ENCODE data around the gene HELQ. TPM values are rescaled to one million over a fixed set of nuclear protein-coding genes. Genes with fewer than 3 reads are reported as not detected.

HELQ gene
- total and polyA plus RNA-seq, 2 experiments from 2014 or later: 8.0 to 12.4 TPM

GRCh38 chr4:83440148-83440814 is 15.3 kb downstream of the HELQ start:
- Histone ChIP-seq H3K4me1 (ENCODE audit: insufficient read depth) (no peaks in the 10 kb centered on the region), H3K27me3 (no peaks in the 10 kb centered on the region), H3K4me3 (no peak overlapping the region), H3K79me2 (no peaks in the 10 kb centered on the region), H3K9me3 (ENCODE audit: low read depth) (no peaks in the 10 kb centered on the region), H3K27ac (no peak overlapping the region), H2AFZ (no peak overlapping the region), H3K4me2 (no peak overlapping the region), H3K36me3 (replicated peaks; ENCODE audit: insufficient read depth, low read depth) (no peaks in the 10 kb centered on the region), H4K20me1 (ENCODE audit: insufficient read depth, poor library complexity, severe bottlenecking) (no peaks in the 10 kb centered on the region), H3K9me2 (replicated peaks; ENCODE audit: insufficient read depth) (no peaks in the 10 kb centered on the region)
- TF ChIP-seq CTCF (IDR thresholded peaks at IDR 0.05; ENCODE audit: poor library complexity) (no peak), EZH2 (IDR thresholded peaks at IDR 0.05; ENCODE audit: borderline replicate concordance) (no peak)
- WGBS (ENCODE audit: low lambda C conversion rate, missing lambda C conversion rate): 95% methylated on average over 1 of the region's 1 CpG
- DNase-seq (ENCODE audit: low spot score): no peak

GRCh38 chr4:83438719-83439118 is 16.9 kb downstream of the HELQ start:
- H3K27me3 ChIP-seq: no peaks in the 10 kb centered on the region
- H3K9me2 ChIP-seq (replicated peaks; ENCODE audit: insufficient read depth): no peaks in the 10 kb centered on the region
- TF ChIP-seq EZH2phosphoT487 (IDR thresholded peaks at IDR 0.05; ENCODE audit: low read depth, severe bottlenecking, unreplicated experiment) (no peak), CTCF (IDR thresholded peaks at IDR 0.05; ENCODE audit: poor library complexity) (no peak), EZH2 (IDR thresholded peaks at IDR 0.05; ENCODE audit: borderline replicate concordance) (no peak)
- H3K36me3 ChIP-seq (replicated peaks; ENCODE audit: insufficient read depth, low read depth): no peaks in the 10 kb centered on the region
- DNase-seq (ENCODE audit: low spot score): no peak
- H3K27ac ChIP-seq: no peak overlapping the region
- no peak overlapping the region for H2AFZ ChIP-seq
- no peak overlapping the region for H3K4me3 ChIP-seq
- H3K79me2 ChIP-seq: no peaks in the 10 kb centered on the region
- H4K20me1 ChIP-seq (ENCODE audit: insufficient read depth, poor library complexity, severe bottlenecking): no peaks in the 10 kb centered on the region
- no peaks in the 10 kb centered on the region for H3K4me1 ChIP-seq (ENCODE audit: insufficient read depth)
- no peak overlapping the region for H3K4me2 ChIP-seq
- H3K9me3 ChIP-seq (ENCODE audit: low read depth): no peaks in the 10 kb centered on the region

GRCh38 chr4:83436680-83437079 is 18.9 kb downstream of the HELQ start:
- no peaks in the 10 kb centered on the region for H3K4me1 ChIP-seq (ENCODE audit: insufficient read depth)
- H3K9me3 ChIP-seq (ENCODE audit: low read depth): no peaks in the 10 kb centered on the region
- no peaks in the 10 kb centered on the region for H3K27me3 ChIP-seq
- H2AFZ ChIP-seq: no peak overlapping the region
- H3K36me3 ChIP-seq (replicated peaks; ENCODE audit: insufficient read depth, low read depth): no peaks in the 10 kb centered on the region
- H3K4me2 ChIP-seq: no peak overlapping the region
- DNase-seq (ENCODE audit: low spot score): no peak
- no peak overlapping the region for H3K4me3 ChIP-seq
- no peak for TF ChIP-seq EZH2phosphoT487 (IDR thresholded peaks at IDR 0.05; ENCODE audit: low read depth, severe bottlenecking, unreplicated experiment)
- no peak for TF ChIP-seq CTCF (IDR thresholded peaks at IDR 0.05; ENCODE audit: poor library complexity)
- no peak for TF ChIP-seq EZH2 (IDR thresholded peaks at IDR 0.05; ENCODE audit: borderline replicate concordance)
- H3K9me2 ChIP-seq (replicated peaks; ENCODE audit: insufficient read depth): no peaks in the 10 kb centered on the region
- no peak overlapping the region for H3K27ac ChIP-seq
- WGBS (ENCODE audit: low lambda C conversion rate, missing lambda C conversion rate): 91% methylated on average over 4 of the region's 4 CpGs
- H4K20me1 ChIP-seq (ENCODE audit: insufficient read depth, poor library complexity, severe bottlenecking): no peaks in the 10 kb centered on the region
- H3K79me2 ChIP-seq: no peaks in the 10 kb centered on the region

- no peaks in the 10 kb centered on the region for H3K79me2 ChIP-seq
- no peaks in the 10 kb centered on the region for H3K27me3 ChIP-seq
- H2AFZ ChIP-seq: no peak overlapping the region
- H3K9me2 ChIP-seq (replicated peaks; ENCODE audit: insufficient read depth): no peaks in the 10 kb centered on the region
- no peak for DNase-seq (ENCODE audit: low spot score)
- 100% methylated on average over 1 of the region's 1 CpG for WGBS (ENCODE audit: low lambda C conversion rate, missing lambda C conversion rate)
- H3K4me2 ChIP-seq: no peak overlapping the region
- no peak overlapping the region for H3K27ac ChIP-seq
- no peaks in the 10 kb centered on the region for H4K20me1 ChIP-seq (ENCODE audit: insufficient read depth, poor library complexity, severe bottlenecking)
- no peak for TF ChIP-seq EZH2 (IDR thresholded peaks at IDR 0.05; ENCODE audit: borderline replicate concordance)
- no peak for TF ChIP-seq CTCF (IDR thresholded peaks at IDR 0.05; ENCODE audit: poor library complexity)
- no peak for TF ChIP-seq EZH2phosphoT487 (IDR thresholded peaks at IDR 0.05; ENCODE audit: low read depth, severe bottlenecking, unreplicated experiment)
- no peak overlapping the region for H3K4me3 ChIP-seq
- H3K4me1 ChIP-seq (ENCODE audit: insufficient read depth): no peaks in the 10 kb centered on the region
- no peaks in the 10 kb centered on the region for H3K36me3 ChIP-seq (replicated peaks; ENCODE audit: insufficient read depth, low read depth)
- no peaks in the 10 kb centered on the region for H3K9me3 ChIP-seq (ENCODE audit: low read depth)
Observed at GRCh38 chr4:83431200-83431599, 24.4 kb downstream of the HELQ start.
